Right ventricle myocardium inferior (tissue), 1 donor: ENCODE measurements around the gene CCDC8. TPM values are rescaled to one million over a fixed set of nuclear protein-coding genes. Genes with fewer than 3 reads are reported as not detected.
"Not testable (repeated sequence)": the region's sequence is repeated elsewhere in the genome, so short reads cannot be mapped to it uniquely, and the experiment has no call there.

ENCODE experiments used
- ATAC-seq: fragments of 200-7000 bp; cut with Tn5 transposase; one replicate; pipeline ENCODE4 v1.9.1; 2020; ENCODE audit warnings: mild to moderate bottlenecking, moderate library complexity
- DNase-seq: peaks from one replicate; pipeline ENCODE4 v3.0.0; 2021; ENCODE audit errors: missing footprints
- intact Hi-C: fragments of 100-400 bp; cut with DNase I; formaldehyde crosslinking; loops from one replicate; pipeline ENCODE4 v1.11.0; 2022
- total RNA-seq: library from RNA; stranded (reverse); fragmentation: NEBNext Ultra II Directional; extraction: Animal tissue kit (Norgen Biotek cat#: 25700); gene quantifications from one replicate; pipeline ENCODE4 v1.2.1, GENCODE V29; 2021
- donor health status: DM: no; HTN: yes; CAD: no; lungs with severe emphysema.

CCDC8 gene
- total RNA-seq, 1 donor from 2014 or later, result 28.9 TPM

DNA sequence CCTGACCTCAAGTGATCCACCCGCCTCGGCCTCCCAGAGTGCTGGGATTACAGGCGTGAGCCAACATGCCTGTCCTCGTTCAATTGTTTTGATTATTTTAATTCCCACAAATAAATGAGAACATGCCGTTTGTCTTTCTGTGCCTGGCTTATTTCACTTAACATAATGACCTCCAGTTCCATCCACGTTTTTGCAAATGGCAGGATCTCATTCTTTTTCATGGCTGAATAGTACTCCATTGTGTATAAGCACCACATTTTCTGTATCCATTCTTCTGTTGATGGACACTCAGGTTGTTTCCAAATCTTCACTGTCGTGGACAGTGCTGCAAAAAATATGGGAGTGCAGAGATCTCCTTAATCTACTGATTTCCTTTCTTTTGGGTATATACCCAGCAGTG lies 20.1 kb upstream of the CCDC8 start:
- DNase-seq, ATAC-seq, intact Hi-C loops: not testable (repeated sequence)

DNA sequence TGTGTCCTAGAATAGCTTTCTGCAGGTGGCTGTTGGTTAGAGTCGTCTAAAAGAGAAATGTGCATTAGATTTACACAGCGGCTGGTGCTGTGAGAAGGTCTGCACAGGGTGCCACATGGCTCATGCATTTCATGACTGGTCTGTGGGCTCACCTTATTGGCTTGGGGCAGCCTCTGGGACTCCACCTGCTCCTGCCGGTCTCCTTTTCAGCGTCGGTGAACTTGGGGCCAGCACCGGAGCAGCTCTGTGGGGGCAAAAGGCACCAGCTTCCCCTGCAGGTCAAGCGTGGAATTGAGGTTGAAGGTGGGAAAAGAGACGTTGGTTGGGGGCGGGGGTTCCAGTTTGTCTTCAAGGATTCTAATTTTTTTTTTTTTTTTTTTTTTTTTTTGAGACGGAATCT lies 18.5 kb upstream of the CCDC8 start:
- ATAC-seq, result no peak
- intact Hi-C loops, result no loop called here
- no peak for DNase-seq

DNA sequence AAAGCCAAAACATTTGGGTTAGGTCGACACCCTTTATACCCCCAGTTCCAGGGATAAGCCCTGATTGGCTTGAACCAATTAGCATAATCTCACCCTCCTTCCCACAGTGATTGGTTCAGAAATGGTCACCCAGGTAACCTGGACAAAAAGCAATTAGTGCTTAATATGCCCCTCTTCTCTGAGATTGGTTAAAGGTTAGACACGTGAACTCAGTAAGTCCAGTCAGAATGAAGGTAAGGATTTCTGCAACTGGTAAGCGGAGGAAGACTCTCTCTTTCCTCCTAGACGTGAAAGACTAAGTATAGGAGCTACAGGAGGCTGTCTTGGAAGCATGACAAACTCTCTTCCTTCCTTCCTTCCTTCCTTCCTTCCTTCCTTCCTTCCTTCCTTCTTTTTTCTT lies 16.6 kb upstream of the CCDC8 start:
- DNase-seq (no peak), ATAC-seq (no peak)
- intact Hi-C loops, result no loop called here

GRCh38 chr19:46428239-46429135 lies 15.1 kb upstream of the CCDC8 start, which contains the start of gene PNMA8C:
Gene PNMA8C (minus strand): TSS chr19:46428936. CDS start chr19:46428359, 577 bp downstream.
- intact Hi-C loops, result no loop called here
- DNase-seq, result peak; percentile 84
- ATAC-seq, result peak; percentile 71

- DNase-seq (no peak), ATAC-seq (no peak)
- intact Hi-C loops, result no loop called here
Observed at GRCh38 chr19:46427518-46428045, 14.2 kb upstream of the CCDC8 start.

- intact Hi-C loops, result no loop called here
- DNase-seq, result peak; percentile 87
- peak; percentile 83 for ATAC-seq
Observed at GRCh38 chr19:46426506-46427162, 13.3 kb upstream of the CCDC8 start.

DNA sequence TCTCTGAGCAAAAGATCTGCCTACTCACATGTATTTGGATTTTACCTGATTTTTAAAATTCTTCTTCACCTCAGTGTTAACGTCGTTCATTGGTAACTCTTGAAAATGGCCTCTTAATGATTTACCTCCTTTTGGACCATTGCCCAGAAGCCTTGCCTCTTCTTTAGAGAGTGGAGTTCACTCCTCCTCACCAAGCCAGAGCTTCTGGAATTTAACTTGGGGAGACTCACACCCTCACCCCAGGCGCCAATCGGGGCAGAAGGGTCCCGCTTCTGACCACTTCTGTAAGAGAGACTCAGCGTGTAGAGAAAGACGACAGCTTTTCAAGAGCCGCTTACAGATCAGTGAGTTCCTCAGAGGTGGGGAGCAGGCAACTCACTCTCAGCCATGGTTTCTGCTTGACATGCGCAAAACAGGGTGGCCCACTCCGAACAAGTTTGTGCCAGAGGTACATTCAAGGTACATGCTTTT lies 12.7 kb upstream of the CCDC8 start:
- DNase-seq (no peak), ATAC-seq (no peak)
- intact Hi-C loops, result no loop called here

- intact Hi-C loops, result no loop called here
- ATAC-seq (no peak), DNase-seq (no peak)
Observed at GRCh38 chr19:46423188-46423587, 9.8 kb upstream of the CCDC8 start.

DNA sequence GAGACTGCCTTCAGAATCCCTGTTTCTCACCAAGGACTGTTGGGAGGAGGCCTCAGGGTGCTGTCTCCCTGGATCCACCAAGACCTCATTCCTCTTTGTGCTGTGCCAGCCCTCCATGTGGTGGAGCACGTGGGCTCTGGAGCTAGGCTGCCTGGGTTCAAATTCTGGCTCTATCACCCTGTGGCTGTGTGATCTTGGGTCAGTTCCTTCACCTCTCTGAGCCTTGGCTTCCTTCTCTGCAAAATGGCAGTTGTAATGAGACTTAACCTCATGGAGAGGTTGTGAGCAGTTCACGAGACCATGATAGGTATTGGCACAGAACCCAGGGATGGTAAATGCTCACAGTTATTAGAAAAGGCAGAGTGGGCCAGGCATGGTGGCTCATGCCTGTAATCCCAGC lies 9.0 kb upstream of the CCDC8 start:
- no peak for ATAC-seq
- intact Hi-C loops, result no loop called here
- no peak for DNase-seq

- no peak for ATAC-seq
- intact Hi-C loops, result no loop called here
- DNase-seq, result no peak
Observed at GRCh38 chr19:46420056-46420455, 6.7 kb upstream of the CCDC8 start.

DNA sequence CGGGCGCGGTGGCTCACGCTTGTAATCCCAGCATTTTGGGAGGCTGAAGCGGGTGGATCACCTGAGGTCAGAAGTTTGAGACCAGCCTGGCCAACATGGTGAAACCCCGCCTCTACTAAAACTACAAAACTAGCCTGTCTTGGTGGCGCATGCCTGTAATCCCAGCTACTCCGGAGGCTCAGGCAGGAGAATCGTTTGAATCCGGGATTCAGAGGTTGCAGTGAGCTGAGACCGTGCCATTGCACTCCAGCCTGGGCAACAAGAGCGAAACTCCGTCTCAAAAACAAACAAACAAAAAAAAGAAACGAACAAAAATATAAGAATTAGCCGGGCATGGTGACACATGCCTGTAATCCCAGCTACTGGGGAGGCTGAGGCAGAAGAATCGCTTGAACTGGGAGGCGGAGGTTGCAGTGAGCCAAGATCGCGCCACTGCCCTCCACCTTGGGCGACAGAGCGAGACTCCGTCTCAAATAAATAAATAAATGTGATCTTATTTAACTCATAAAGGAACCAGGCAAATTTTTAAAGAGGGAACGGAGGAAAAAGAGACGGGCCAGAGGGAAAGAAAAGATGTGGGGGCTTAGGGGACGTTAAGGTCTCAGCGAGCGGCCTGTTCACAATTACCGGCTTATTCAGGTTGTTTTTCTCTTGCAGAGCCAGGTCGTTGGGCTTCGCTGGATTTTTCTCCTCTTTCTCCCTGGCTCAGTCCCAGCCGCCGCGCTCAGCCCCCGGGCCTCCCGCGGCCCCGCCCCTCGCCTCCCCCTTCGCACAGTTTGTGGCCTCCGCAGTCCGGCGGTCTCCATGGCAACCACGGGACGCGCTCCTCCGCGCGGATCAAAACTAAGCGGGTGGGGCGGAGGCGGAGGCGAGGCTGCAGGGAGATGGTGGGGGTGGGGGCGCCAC lies 2.7 kb upstream of the CCDC8 start:
- DNase-seq (peak; percentile 92), ATAC-seq (peak; percentile 29)
- intact Hi-C loops, result not testable (repeated sequence)

DNA sequence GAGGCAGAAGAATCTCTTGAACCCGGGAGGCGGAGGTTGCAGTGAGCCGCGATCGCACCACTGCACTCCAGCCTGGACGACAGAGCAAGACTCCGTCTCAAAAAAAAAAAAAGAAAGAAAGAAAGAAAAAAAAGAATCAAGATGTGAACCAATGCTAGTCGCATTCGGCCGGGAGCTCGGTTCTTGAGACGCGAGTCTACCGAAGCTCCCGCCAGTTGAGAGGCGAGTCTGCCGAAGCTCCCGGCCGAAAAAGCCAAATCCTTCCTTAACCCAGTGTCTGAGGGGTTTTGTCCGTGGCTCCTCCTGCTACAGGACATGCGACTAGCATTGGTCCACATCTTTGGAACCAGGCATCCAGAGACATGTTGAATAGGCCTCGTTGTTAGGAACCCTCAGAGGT lies 1.5 kb upstream of the CCDC8 start:
- ATAC-seq, intact Hi-C loops: not testable (repeated sequence)
- DNase-seq, result peak; percentile 57

DNA sequence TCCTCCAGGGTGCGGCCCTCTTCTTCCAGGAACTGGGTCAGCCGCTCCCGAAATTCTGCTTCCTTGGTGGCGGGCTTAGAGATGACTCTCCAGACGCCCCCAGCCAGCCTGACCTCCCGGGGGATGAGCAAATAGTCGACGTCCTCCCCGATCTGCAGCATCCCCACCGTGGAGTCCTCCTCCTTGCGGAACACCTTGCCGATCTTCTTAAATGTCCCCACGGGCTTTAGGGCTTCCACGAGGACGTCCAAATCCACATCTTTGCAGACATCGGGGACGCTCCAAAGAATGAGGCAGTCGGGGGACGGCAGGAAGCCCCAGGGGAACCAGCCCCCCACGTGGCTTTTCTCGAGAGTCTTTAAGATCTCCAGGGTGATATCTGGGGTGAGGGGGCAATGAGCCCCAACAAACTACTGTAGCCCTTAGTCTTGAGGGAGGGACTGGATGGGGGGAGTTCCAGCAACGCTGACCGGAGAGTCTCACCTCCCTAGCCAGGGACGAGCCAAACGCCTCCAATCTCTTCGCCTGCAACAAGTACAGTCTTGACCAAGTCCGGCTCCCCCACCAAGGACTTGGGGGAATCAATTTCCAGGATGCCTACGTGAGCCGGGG lies 608 bp downstream of the CCDC8 start:
- intact Hi-C loops, result no loop called here
- ATAC-seq (no peak), DNase-seq (no peak)

DNA sequence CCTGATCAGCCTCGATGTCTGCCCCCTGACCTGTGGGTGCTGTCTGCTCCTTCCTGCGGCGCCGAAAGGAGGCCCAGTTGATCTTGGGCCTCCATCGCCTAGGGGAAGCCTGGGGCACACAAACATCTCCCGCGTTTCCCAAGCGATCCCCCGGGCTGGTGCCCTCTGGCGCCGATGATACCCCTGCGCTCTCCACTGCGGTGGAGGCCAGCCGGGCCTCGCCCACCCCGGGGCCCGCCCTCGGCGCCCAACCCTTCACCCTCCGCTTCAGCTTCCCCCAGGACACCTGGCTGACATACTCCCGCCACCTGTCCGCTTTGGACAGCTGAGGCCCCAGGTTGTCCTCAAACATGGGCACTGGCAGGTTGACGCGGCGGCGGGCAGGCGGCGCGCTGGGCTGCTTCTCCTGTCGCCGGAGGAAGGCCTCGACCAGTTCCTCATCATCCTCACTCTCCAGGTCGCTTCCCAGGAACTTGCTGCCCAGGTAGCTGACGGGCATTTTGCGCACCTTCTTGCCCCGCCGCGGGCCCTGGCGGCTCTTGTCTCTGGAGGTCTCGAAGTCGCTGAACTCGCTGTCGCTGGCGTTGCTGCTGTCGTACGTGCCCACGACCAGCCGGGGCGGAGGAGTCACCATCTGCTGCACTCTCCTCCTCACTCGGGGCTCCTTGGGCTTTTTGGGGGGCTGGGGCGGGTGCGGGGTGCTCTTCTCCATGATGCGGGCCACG lies 1.3 kb downstream of the CCDC8 start:
- intact Hi-C loops, result no loop called here
- peak; percentile 47 for DNase-seq
- no peak for ATAC-seq

GRCh38 chr19:46411088-46411924 lies 2.1 kb downstream of the CCDC8 start:
- DNase-seq (peak; percentile 56), ATAC-seq (no peak)
- intact Hi-C loops, result no loop called here

- intact Hi-C loops, result no loop called here
- DNase-seq (peak; percentile 57), ATAC-seq (no peak)
Observed at GRCh38 chr19:46410205-46411087, 2.9 kb downstream of the CCDC8 start.
